RPMI7951 (cell line): Measurements from ENCODE around the gene SLC38A3. TPM values are rescaled to one million over a fixed set of nuclear protein-coding genes. Genes with fewer than 3 reads are reported as not detected.
A peak's percentile ranks its signal among the peaks of the same experiment; 100 is the strongest.
"Not testable (repeated sequence)": the region's sequence is repeated elsewhere in the genome, so short reads cannot be mapped to it uniquely, and the experiment has no call there.

Experiments used
- DNase-seq: peaks from one replicate; pipeline ENCODE4 v3.0.0-alpha.2; 2012; ENCODE audit warnings: low read depth
- total RNA-seq: library from RNA; depleted of rRNA; stranded (reverse); fragments of >200 nt; shearing (Covaris generic); gene quantifications from 2 replicates; pipeline ENCODE4 v1.2.3, GENCODE V29; 2014

The SLC38A3 gene
- total RNA-seq, 1 experiment from 2014 or later = not detected

- no peak for DNase-seq
These were observed 5.7 kb downstream of the SLC38A3 start for GRCh38 chr3:50210510-50211367.

GRCh38 chr3:50211368-50211717 lies 6.3 kb downstream of the SLC38A3 start:
- not testable (repeated sequence) for DNase-seq

- DNase-seq = peak; percentile 31
These were observed 6.9 kb downstream of the SLC38A3 start for GRCh38 chr3:50211930-50212329.

DNA sequence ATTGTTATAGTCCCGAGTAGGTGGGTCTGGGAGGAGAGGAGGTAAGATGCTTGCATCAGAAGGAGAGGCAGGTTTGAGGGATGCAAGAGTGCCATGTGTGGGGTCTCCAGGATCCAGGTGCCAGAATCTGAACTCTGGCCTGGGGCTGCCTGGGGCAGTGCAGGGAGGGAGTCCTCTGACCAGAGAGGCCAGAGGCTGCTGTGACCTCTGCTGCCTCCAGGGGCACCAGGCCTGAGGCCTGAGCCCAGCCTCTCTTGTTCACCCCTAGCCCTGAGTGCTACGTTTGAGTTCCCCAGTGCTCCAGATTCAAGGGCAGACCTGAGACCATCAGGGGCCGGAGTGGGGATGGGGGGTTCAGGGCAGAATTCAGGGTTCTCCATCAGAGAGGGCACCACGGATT lies 7.4 kb downstream of the SLC38A3 start:
- DNase-seq = no peak

DNA sequence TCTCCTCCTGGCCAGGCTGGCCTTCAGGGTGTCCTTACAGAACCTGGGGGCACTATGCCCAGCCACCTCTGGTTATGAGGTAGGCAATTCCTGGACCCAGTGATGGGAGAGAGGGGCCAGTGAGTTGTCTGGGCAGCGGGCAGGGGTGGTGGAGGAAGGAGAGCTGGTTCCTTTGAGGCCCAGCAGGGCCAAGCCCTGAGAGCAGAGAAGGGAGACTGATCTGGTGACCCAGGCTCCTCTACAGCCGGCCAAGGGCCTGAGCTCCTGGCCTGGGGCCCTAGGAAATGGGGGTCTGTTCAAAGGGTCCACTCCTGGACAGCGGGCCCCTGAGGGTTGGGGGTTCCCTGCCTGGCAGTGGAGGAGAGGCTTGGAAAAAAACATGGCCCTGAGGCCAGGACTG lies 7.9 kb downstream of the SLC38A3 start:
- DNase-seq = no peak

GRCh38 chr3:50213373-50213772 lies 8.3 kb downstream of the SLC38A3 start:
- no peak for DNase-seq

DNA sequence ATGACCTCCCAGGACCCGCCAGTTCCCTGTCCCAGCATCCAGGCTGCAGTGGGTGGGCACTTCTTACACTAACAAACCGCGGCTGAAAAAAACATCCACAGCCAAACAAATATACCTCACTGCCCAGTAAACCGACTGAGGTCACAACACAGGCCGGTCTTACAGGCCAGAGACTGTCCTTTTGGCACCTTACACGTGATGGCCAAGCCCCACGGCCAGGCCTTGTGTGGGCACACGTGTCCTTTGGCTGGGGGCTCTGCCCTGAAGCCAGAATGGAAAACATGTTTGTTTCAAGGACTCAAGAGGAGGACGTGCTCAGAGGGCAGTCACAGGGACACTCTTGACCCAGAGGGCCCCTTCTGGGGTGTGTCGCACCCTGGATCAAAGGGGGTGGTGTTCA lies 9.8 kb downstream of the SLC38A3 start:
- DNase-seq = no peak

DNA sequence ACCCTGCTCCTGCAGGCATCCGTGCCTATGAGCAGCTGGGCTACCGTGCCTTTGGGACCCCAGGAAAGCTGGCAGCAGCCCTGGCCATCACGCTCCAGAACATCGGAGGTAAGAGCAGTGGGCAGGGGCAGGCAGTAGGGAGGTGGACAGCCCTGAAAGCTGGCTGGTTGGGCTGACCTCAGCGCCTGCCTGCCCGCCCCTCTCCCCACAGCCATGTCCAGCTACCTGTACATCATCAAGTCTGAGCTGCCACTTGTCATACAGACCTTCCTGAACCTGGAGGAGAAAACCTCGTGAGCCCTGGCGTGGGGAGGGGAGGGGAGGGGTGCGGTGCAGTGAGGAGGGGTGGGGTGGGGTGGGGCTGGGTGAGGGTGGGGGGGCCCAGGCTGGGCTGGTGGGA lies 10.5 kb downstream of the SLC38A3 start:
- no peak for DNase-seq

DNA sequence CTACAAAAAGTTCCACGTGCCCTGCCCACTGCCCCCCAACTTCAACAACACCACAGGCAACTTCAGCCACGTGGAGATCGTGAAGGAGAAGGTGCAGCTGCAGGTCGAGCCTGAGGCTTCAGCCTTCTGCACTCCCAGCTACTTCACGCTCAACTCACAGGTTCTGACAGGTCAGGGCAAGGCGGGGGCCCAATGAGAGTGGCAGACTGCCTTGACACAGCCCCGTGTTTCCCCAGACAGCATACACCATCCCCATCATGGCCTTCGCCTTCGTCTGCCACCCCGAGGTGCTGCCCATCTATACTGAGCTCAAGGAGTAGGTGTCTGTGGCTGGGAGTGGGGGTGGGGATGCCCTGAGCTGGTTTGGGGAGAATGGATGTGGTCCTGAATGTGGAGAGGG lies 12.6 kb downstream of the SLC38A3 start:
- no peak for DNase-seq

GRCh38 chr3:50218448-50218847 lies 13.4 kb downstream of the SLC38A3 start:
- DNase-seq = no peak

- no peak for DNase-seq
These were observed 14.2 kb downstream of the SLC38A3 start for GRCh38 chr3:50219285-50219684.

- no peak for DNase-seq
These were observed 15.0 kb downstream of the SLC38A3 start for GRCh38 chr3:50220109-50220508.

- DNase-seq = no peak
These were observed 16.0 kb downstream of the SLC38A3 start for GRCh38 chr3:50221051-50221410.

DNA sequence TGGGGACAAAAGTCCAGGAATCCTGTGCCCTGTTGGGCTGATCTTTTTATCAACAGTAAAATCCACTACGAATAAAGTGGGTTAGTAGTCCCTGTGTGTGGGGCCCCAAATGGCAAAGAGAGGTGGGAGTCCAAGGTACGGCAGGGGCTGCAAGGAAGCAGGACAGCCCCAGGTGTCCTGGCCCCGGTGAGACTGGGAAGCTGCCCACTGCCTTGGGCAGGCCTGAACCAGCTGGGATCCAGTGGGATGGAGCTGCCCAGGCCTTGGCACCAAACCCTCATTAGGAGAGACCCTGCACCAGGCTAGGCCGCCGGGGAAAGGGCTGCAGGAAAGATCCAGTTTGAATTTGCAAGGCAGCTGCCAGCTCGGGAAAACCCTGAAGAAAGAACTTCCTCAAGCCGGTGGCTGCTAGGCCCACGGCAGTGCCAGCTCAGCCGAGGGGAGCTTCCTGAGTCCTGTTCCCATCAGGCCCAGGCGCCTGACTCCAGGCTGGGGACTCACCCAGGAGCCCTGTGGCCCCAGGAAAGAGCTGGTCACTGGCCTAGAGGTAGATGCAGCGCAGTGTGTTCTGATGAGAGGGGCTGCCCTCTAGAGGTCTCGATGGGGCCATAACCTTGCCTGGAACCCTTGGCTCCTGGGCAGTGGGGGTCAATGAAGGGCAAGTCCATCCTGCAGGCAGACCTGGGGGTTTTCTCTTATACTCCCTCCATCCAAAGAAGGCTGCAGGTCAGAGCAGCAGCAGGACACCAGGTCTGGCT lies 16.5 kb downstream of the SLC38A3 start:
- no peak for DNase-seq

DNA sequence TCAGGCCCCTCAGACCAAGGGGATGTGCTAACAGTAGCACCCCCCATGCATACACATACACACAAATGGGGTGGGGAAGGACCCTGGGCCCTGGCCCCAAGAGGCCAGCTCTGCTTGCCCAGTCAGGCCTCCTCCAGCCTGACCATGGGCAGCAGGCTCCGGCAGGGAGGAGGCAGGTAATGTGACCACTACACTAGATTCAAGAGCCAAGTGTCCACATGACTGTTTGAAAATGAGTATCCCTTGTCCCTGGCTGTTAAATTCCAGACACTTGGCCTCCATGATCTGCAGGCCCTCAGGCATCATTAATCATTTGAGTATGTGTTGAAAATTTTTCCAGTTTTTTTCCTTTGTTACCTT lies 17.1 kb downstream of the SLC38A3 start:
- DNase-seq = no peak

DNA sequence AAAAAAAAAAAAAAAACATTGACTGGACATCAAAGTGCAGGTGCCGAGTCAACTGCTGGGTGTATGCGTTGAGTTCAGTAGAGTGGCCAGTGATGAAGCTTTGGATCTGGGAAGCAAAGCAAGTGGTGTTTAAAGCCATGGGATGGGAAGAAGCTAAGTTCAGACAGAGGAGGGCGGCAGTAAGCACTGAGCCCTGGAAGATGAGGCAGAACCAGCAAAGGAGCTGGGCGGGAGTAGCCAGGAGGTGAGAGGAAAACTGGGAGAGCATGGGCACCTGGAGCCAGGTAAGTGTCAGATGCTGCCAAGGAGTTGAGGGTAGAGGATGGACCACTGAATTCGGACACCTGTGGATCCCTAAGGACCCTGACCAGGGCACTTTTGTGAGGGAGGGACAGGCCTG lies 19.6 kb downstream of the SLC38A3 start:
- no peak for DNase-seq

DNA sequence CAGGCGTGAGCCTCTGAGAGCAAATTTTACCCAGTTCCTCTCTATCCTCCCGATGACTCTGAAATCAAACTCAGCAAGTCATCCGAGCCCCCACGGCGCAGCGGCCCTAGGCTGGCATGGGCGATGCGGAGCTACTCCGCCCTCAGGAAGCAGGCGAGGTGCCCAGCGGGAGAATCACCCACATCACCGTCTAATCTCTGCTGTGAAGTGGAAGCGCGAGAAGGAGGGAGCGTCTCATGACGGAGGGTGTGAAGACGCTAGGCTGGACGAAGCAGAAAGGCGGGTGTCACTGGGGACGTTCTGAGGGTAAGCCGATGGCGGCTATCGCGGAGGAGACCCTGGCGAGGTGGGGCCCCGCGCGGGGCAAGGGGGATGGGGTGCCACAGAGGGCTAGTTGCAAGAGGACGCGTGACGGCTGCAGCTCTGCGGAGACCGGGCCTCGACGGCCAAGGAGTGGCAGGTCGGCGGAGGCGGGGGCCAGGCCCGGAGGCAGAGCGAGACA lies 21.9 kb downstream of the SLC38A3 start:
- DNase-seq = peak; percentile 68

GRCh38 chr3:50227390-50228183 lies 22.5 kb downstream of the SLC38A3 start:
- DNase-seq = peak; percentile 91

DNA sequence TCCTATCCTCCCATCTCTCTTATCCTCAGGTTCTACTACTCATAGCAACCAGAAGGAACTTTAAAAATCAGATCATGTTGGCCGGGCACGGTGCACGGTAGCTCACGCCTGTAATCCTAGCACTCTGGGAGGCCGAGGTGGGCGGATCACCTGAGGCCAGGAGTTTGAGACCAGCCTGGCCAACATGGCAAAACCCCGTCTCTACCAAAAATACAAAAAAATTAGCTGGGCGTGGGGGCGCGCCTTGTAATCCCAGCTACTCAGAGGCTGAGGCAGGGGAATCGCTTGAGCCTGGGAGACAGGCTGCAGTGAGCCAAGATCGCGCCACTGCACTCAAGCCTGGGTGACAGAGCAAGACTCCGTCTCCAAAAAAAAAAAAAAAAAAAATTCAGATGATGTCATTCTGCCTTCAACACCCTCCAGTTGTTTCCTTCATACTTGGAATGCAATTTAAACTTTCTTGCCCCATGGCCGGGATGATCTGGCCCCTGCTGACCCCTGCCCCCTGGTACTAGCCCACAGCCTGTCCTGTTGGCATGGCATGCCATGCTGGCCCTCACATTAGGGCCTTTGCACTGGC lies 23.2 kb downstream of the SLC38A3 start:
- DNase-seq = not testable (repeated sequence)

DNA sequence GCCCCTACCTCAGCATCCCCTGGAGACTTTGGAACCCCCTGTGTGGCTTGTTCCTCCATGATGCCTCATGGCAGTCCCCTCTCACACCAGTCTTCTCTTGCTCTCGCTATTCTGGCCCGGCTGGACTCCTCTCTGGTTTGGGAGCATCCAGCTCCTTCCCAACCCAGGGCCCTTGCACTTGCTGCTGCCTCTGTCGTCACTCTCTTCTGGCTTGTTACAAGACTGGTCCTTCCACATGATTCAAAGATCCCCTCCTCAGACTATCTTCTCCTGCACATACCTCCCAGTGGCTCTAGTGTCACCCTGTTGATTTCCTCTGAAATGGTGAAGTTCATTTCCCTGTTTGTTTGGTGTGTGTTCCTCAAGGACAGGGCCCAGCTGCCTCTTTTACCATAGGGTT lies 24.4 kb downstream of the SLC38A3 start:
- no peak for DNase-seq

DNA sequence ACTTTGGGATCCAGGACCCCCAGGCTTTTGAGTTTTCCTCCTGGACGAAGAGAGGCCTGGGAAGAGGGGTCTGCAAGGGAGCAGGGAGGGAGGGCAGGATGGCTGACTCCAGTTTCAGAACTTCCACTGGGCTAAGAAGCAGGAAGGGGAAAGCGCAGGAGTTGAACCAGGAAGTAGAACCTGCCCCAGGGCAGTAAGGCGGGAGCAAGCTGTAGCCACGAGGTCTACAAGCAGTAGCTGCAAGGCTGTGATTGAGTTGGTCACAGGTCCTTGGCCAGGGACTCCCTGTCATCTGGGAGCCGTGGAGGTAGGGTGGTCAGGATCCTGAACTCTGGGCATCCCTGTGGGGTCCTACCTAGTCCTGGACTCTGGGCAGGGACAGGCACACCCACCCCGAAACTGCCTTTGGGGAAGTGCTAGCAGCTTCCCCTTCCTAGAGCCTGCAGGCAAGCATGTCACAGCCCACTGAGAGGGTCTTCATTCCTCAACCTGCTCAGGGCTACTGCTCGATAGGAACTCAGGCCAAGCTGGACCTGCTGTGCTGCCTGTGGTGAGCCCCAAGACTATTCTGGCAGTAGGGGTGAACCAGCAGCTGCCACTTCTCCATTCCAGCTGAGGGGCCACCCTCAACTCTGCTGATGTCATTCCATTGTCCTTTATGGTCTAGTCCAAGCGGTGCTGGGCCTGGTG lies 25.2 kb downstream of the SLC38A3 start:
- DNase-seq = no peak

DNA sequence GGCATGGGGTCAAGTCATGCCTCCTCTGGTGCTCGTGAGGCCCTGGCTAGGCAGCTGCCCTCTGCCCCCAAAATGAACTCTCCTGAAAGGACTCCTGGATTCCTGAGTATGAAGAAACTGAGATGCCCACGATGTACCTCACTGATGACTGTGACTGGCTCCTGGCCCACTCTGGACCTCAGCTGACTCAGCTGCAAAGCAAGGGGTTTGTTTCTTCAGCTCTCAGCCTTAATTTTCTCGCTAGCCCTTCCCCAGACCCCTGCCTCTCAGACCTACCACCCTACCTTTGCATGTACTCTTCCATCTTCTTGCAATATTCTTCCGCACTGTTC lies 25.7 kb downstream of the SLC38A3 start:
- no peak for DNase-seq
